Activated CD4-positive, alpha-beta T cell treated with anti-CD3 and anti-CD28 coated beads, Interleukin-2, amount 50 U/mL, for 16 hours (primary cell): ENCODE data around the gene PHLDB3.
"Not testable (repeated sequence)": the region's sequence is repeated elsewhere in the genome, so short reads cannot be mapped to it uniquely, and the experiment has no call there.

ENCODE experiments used
- DNase-seq: peaks from one replicate; pipeline ENCODE4 v3.0.0-alpha.2; 2020

The PHLDB3 gene

GRCh38 chr19:43526884-43527859 is 22.6 kb upstream of the PHLDB3 start, which contains the start of gene ETHE1:
Gene ETHE1 (minus strand): TSS chr19:43527201. CDS start chr19:43527177, 24 bp downstream.
- peak; percentile 82 for DNase-seq

- peak; percentile 24 for DNase-seq
Measured at GRCh38 chr19:43525836-43526771, 21.6 kb upstream of the PHLDB3 start.

GRCh38 chr19:43524922-43525835 is 20.6 kb upstream of the PHLDB3 start:
- peak; percentile 52 for DNase-seq

- DNase-seq = not testable (repeated sequence)
Measured at GRCh38 chr19:43523696-43524095, 19.1 kb upstream of the PHLDB3 start.

- DNase-seq = no peak
Measured at GRCh38 chr19:43522929-43523328, 18.4 kb upstream of the PHLDB3 start.

- DNase-seq = peak; percentile 82
Measured at GRCh38 chr19:43519436-43520088, 15.0 kb upstream of the PHLDB3 start.

- DNase-seq = no peak
Measured at GRCh38 chr19:43518051-43518450, 13.5 kb upstream of the PHLDB3 start.

GRCh38 chr19:43512399-43512798 is 7.9 kb upstream of the PHLDB3 start:
- not testable (repeated sequence) for DNase-seq

GRCh38 chr19:43511324-43511723 is 6.8 kb upstream of the PHLDB3 start:
- DNase-seq = no peak

- DNase-seq = no peak
Measured at GRCh38 chr19:43510713-43511112, 6.2 kb upstream of the PHLDB3 start.

GRCh38 chr19:43507880-43508279 is 3.3 kb upstream of the PHLDB3 start:
- no peak for DNase-seq

- no peak for DNase-seq
Measured at GRCh38 chr19:43506629-43507028, 2.1 kb upstream of the PHLDB3 start.

GRCh38 chr19:43505941-43506340 is 1.4 kb upstream of the PHLDB3 start:
- DNase-seq = no peak

GRCh38 chr19:43505186-43505456 is 575 bp upstream of the PHLDB3 start:
- DNase-seq = no peak

GRCh38 chr19:43503501-43504425 is 783 bp downstream of the PHLDB3 start:
- DNase-seq = peak; percentile 98

- DNase-seq = no peak
Measured at GRCh38 chr19:43502419-43502976, 2.0 kb downstream of the PHLDB3 start.

GRCh38 chr19:43501661-43502418 is 2.7 kb downstream of the PHLDB3 start:
- DNase-seq = no peak

- no peak for DNase-seq
Measured at GRCh38 chr19:43499042-43499441, 5.5 kb downstream of the PHLDB3 start.

GRCh38 chr19:43498233-43498842 is 6.2 kb downstream of the PHLDB3 start:
- DNase-seq = no peak
